GM12892 (cell line): ENCODE results near the gene TLN1.

ENCODE experiments used
- POLR2A ChIP-seq: IDR thresholded peaks from 2 replicates; pipeline ENCODE4 v1.6.1; 2011; ENCODE audit warnings: low read depth, low read length, control low read depth
- POLR2AphosphoS5 ChIP-seq: IDR thresholded peaks from 2 replicates; pipeline ENCODE4 v1.6.1; 2011; ENCODE audit warnings: low read depth, low read length, control low read depth
- TAF1 ChIP-seq: IDR thresholded peaks from 2 replicates; pipeline ENCODE4 v1.6.1; 2011; ENCODE audit warnings: low read depth, mild to moderate bottlenecking, control low read depth, low read length, borderline replicate concordance

DNA sequence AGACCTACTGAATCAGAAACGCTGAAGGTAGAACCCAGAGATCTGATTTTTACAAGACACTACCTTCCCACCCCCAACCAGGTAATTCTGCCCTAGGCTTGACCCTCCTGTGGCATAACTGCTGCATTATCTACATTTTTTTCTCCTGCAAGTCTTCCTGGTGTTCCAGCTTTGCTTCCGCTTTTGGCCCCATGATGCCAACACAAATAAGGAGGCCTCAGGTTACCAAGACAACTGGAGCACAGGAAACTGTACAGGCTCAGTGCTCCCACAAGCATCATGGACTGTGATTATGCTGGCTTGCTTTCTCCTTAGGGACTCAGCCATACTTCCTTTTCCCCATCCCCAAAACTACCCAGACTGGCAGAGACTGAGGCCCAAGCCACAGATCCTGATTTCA is 28.7 kb upstream of the TLN1 start:
- TF ChIP-seq POLR2A (no peak), TAF1 (no peak), POLR2AphosphoS5 (no peak)
